Natural killer cell (primary cell): Measurements from ENCODE around the gene KNL1. TPM values are rescaled to one million over a fixed set of nuclear protein-coding genes. Genes with fewer than 3 reads are reported as not detected.

Experiments used
- ATAC-seq, 3 donors: fragments of 150-1000 bp in 2 of 3; fragments of 200-7000 bp in 1 of 3; cut with Tn5 transposase; 1 replicate in 1 of 3; 2 replicates in 2 of 3; pipeline ENCODE4 v1.10.0; 2021; ENCODE audit warnings: mild to moderate bottlenecking in 2 of 3, moderate library complexity in 2 of 3
- DNase-seq, 2 donors: peaks; one replicate each; pipeline versions ENCODE4 v3.0.0 to v3.0.0-alpha.2; 2013 to 2021; ENCODE audit warnings: mixed read lengths in 1 of 2
- H3K27ac ChIP-seq: one replicate; pipeline ENCODE4 v1.5.1; 2013; ENCODE audit warnings: mild to moderate bottlenecking, low read length
- H3K27me3 ChIP-seq: one replicate; pipeline ENCODE4 v1.6.1; 2013; ENCODE audit warnings: low read length; ENCODE audit not compliant: control insufficient read depth, insufficient read depth
- H3K36me3 ChIP-seq: one replicate; pipeline ENCODE4 v1.6.1; 2013; ENCODE audit warnings: low read length; ENCODE audit not compliant: control insufficient read depth, insufficient read depth
- H3K4me1 ChIP-seq: one replicate; pipeline ENCODE4 v1.6.1; 2013; ENCODE audit warnings: low read length; ENCODE audit not compliant: control insufficient read depth, insufficient read depth
- H3K4me3 ChIP-seq: one replicate; pipeline ENCODE4 v1.5.1; 2013; ENCODE audit warnings: low read length
- H3K9me3 ChIP-seq: one replicate; pipeline ENCODE4 v1.6.1; 2013; ENCODE audit warnings: low read length; ENCODE audit not compliant: control insufficient read depth, insufficient read depth
- H3K27ac Mint-ChIP-seq, 2 donors: one replicate each; pipeline ENCODE4 v1.8.0; 2022; ENCODE audit warnings: mild to moderate bottlenecking in 2 of 2, mixed read lengths in 2 of 2, moderate library complexity in 1 of 2
- H3K27me3 Mint-ChIP-seq, 2 donors: one replicate each; pipeline ENCODE4 v1.8.0; 2022; ENCODE audit warnings: low read depth in 2 of 2, mixed read lengths in 2 of 2
- H3K36me3 Mint-ChIP-seq: one replicate; pipeline ENCODE4 v1.8.0; 2022; ENCODE audit warnings: mixed read lengths
- H3K4me1 Mint-ChIP-seq, 2 donors: one replicate each; pipeline ENCODE4 v1.8.0; 2022; ENCODE audit warnings: mixed read lengths in 2 of 2
- H3K4me3 Mint-ChIP-seq: one replicate; pipeline ENCODE4 v1.8.0; 2022; ENCODE audit warnings: mild to moderate bottlenecking, moderate library complexity, mixed read lengths
- H3K9me3 Mint-ChIP-seq, 2 donors: one replicate each; pipeline ENCODE4 v1.8.0; 2022; ENCODE audit warnings: mixed read lengths in 2 of 2
- WGBS: methylation state at CpG from one replicate; pipeline ENCODE4 v1.1.7; 2013; ENCODE audit warnings: missing lambda C conversion rate; ENCODE audit not compliant: insufficient coverage; 5-methylcytosine and 5-hydroxymethylcytosine counted together
- intact Hi-C: fragments of 100-400 bp; cut with micrococcal nuclease; formaldehyde crosslinking; loops from one replicate; pipeline ENCODE4 v1.14.2; 2022
- total RNA-seq, 4 donors: library from RNA; stranded (reverse); fragments of 120-200 nt in 1 of 4; gene quantifications; one replicate each; pipeline versions ENCODE4 v1.2.3 to v1.2.4, GENCODE V29; 2013 to 2022
- TF ChIP-seq, protein P1 (sequence below): fragments of 200-600 bp; IDR thresholded peaks from one replicate; pipeline ENCODE4 v1.8.0; 2022; ENCODE audit warnings: antibody characterized with exemption

The KNL1 gene
- total RNA-seq, 3 donors from 2014 or later (not counting 1 experiment from before 2014, with no cell fraction given) = 2.4 to 4.1 (median 3.6) TPM

DNA sequence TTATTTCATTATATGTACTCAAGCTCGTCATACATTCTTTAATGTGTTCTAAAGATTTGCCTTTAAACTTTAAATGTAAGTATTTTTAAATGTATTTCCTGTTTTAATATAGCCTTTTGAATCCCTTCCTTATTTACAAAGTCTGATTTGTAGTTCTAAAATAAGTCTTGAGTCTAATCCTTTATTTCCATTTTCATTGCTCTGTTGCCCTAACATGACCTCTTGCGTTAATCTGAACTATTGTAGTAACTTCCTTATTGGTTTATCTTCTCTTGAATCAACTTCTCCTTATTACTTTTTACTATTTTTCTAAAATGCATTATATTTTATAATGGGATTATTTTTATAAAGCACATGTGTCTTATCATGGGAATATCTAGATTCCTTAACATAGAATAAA lies 24.0 kb downstream of the KNL1 start:
- intact Hi-C loops = no loop called here
- WGBS = no CpG with 5 or more reads among the region's 2 CpGs
- H3K27me3 Mint-ChIP-seq = no peaks in the 10 kb centered on the region
- Histone ChIP-seq H3K27me3 (no peaks in the 10 kb centered on the region), H3K9me3 (no peaks in the 10 kb centered on the region), H3K27ac (no peak overlapping the region), H3K36me3 (no peaks in the 10 kb centered on the region), H3K4me3 (no peak overlapping the region), H3K4me1 (no peaks in the 10 kb centered on the region)
- DNase-seq = no peak
- ATAC-seq = no peak
- H3K4me1 Mint-ChIP-seq = no peaks in the 10 kb centered on the region
- no peaks in the 10 kb centered on the region for H3K9me3 Mint-ChIP-seq
- H3K36me3 Mint-ChIP-seq = no peaks in the 10 kb centered on the region
- TF ChIP-seq, protein P1, sequence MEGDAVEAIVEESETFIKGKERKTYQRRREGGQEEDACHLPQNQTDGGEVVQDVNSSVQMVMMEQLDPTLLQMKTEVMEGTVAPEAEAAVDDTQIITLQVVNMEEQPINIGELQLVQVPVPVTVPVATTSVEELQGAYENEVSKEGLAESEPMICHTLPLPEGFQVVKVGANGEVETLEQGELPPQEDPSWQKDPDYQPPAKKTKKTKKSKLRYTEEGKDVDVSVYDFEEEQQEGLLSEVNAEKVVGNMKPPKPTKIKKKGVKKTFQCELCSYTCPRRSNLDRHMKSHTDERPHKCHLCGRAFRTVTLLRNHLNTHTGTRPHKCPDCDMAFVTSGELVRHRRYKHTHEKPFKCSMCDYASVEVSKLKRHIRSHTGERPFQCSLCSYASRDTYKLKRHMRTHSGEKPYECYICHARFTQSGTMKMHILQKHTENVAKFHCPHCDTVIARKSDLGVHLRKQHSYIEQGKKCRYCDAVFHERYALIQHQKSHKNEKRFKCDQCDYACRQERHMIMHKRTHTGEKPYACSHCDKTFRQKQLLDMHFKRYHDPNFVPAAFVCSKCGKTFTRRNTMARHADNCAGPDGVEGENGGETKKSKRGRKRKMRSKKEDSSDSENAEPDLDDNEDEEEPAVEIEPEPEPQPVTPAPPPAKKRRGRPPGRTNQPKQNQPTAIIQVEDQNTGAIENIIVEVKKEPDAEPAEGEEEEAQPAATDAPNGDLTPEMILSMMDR = no peak
- no peak overlapping the region for H3K27ac Mint-ChIP-seq
- H3K4me3 Mint-ChIP-seq = no peak overlapping the region

DNA sequence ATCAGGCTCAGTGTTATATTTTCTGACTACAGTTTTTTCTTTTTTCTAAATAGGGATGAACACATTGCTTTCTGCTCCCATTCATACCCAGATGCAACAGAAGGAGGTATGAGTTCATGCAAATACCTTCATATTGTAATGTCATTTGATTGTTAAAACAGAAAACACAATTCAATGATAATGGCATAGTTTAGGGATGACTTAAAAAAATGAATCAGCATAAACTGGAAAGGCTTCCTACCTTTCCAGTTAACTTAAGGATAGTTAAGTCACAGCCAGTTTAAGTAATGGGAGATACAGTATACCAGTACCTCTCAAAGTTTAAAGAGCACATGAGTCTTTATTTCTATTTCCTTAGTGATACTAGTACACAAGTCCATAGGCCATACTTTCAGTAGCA lies 24.9 kb downstream of the KNL1 start:
- TF ChIP-seq, protein P1 = no peak
- Mint-ChIP-seq H3K27ac (no peak overlapping the region), H3K4me3 (no peak overlapping the region), H3K9me3 (no peaks in the 10 kb centered on the region), H3K4me1 (no peaks in the 10 kb centered on the region), H3K27me3 (no peaks in the 10 kb centered on the region), H3K36me3 (no peaks in the 10 kb centered on the region)
- intact Hi-C loops = no loop called here
- no peak for ATAC-seq
- Histone ChIP-seq H3K9me3 (no peaks in the 10 kb centered on the region), H3K27me3 (no peaks in the 10 kb centered on the region), H3K4me1 (no peaks in the 10 kb centered on the region), H3K27ac (no peak overlapping the region), H3K4me3 (no peak overlapping the region), H3K36me3 (no peaks in the 10 kb centered on the region)
- no peak for DNase-seq

DNA sequence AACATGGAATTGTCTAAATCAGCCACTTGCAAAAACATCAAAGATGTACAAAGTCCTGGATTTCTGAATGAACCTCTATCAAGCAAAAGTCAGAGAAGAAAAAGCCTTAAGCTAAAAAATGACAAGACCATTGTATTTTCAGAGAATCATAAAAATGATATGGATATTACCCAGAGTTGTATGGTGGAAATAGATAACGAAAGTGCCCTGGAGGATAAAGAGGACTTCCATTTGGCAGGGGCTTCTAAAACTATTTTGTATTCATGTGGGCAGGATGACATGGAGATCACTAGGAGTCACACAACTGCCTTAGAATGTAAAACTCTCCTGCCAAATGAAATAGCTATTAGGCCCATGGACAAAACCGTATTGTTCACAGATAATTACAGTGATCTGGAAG lies 29.3 kb downstream of the KNL1 start:
- no peaks in the 10 kb centered on the region for H3K36me3 Mint-ChIP-seq
- no peaks in the 10 kb centered on the region for H3K4me1 Mint-ChIP-seq
- H3K4me1 ChIP-seq = no peaks in the 10 kb centered on the region
- intact Hi-C loops = no loop called here
- 100% methylated on average over 2 of the region's 2 CpGs for WGBS
- H3K4me3 Mint-ChIP-seq = no peak overlapping the region
- H3K27me3 ChIP-seq = no peaks in the 10 kb centered on the region
- H3K27ac ChIP-seq = no peak overlapping the region
- ATAC-seq (no peak), DNase-seq (no peak)
- no peak overlapping the region for H3K4me3 ChIP-seq
- no peaks in the 10 kb centered on the region for H3K9me3 ChIP-seq
- no peak overlapping the region for H3K27ac Mint-ChIP-seq
- H3K36me3 ChIP-seq = no peaks in the 10 kb centered on the region
- TF ChIP-seq, protein P1 = no peak
- no peaks in the 10 kb centered on the region for H3K9me3 Mint-ChIP-seq
- no peaks in the 10 kb centered on the region for H3K27me3 Mint-ChIP-seq

DNA sequence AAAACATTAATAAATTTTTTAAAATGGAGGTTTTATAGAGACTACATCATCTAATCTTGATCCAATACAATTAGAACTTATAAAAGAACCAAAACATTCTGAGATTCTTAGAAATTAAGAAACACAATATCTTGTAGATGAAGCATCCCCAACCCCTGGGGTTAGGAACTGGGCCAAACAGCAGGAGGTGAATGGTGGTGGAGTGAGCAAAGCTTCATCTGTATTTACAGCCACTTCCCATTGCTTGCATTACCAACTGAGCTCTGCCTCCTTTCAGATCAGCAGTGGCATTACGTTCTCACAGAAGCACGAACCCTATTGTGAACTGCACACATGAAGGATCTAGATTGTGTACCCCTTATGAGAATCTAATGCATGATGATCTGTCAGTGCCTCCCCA lies 36.3 kb downstream of the KNL1 start:
- WGBS = 94% methylated on average over 2 of the region's 2 CpGs
- H3K27ac ChIP-seq = no peak overlapping the region
- no peaks in the 10 kb centered on the region for H3K36me3 ChIP-seq
- H3K27ac Mint-ChIP-seq = no peak overlapping the region
- DNase-seq = no peak
- no peak for ATAC-seq
- intact Hi-C loops = no loop called here
- H3K4me3 Mint-ChIP-seq = no peak overlapping the region
- H3K4me1 ChIP-seq = no peaks in the 10 kb centered on the region
- H3K27me3 Mint-ChIP-seq = no peaks in the 10 kb centered on the region
- H3K4me1 Mint-ChIP-seq = no peaks in the 10 kb centered on the region
- H3K9me3 ChIP-seq = no peaks in the 10 kb centered on the region
- no peaks in the 10 kb centered on the region for H3K36me3 Mint-ChIP-seq
- H3K4me3 ChIP-seq = no peak overlapping the region
- TF ChIP-seq, protein P1 = no peak
- no peaks in the 10 kb centered on the region for H3K9me3 Mint-ChIP-seq
- no peaks in the 10 kb centered on the region for H3K27me3 ChIP-seq
